H9 (cell line): ENCODE results near the gene KLHL3. TPM values are rescaled to one million over a fixed set of nuclear protein-coding genes. Genes with fewer than 3 reads are reported as not detected.

Experiments
- DNase-seq: peaks from one replicate; pipeline ENCODE4 v3.0.0-alpha.2; 2017
- H2AFZ ChIP-seq: one replicate; pipeline ENCODE4 v1.6.1; 2013; ENCODE audit warnings: mild to moderate bottlenecking, low read length, control low read depth, moderate library complexity
- H2AK5ac ChIP-seq: 2 replicates; pipeline ENCODE4 v1.6.1; 2013; ENCODE audit warnings: low read length, control low read depth, mixed read lengths; ENCODE audit not compliant: insufficient read length
- H2BK120ac ChIP-seq: one replicate; pipeline ENCODE4 v1.6.1; 2013; ENCODE audit warnings: low read depth, mild to moderate bottlenecking, low read length, control low read depth, inconsistent platforms; ENCODE audit not compliant: poor library complexity, severe bottlenecking
- H2BK12ac ChIP-seq: 2 replicates; pipeline ENCODE4 v1.6.1; 2013; ENCODE audit warnings: low read length, control low read depth, mixed read lengths, low read depth; ENCODE audit not compliant: insufficient read length
- H2BK15ac ChIP-seq: 2 replicates; pipeline ENCODE4 v1.6.1; 2013; ENCODE audit warnings: low read depth, low read length, control low read depth
- H2BK20ac ChIP-seq: one replicate; pipeline ENCODE4 v1.6.1; 2013; ENCODE audit warnings: low read depth, mild to moderate bottlenecking, low read length, control low read depth, inconsistent platforms; ENCODE audit not compliant: poor library complexity, severe bottlenecking
- H2BK5ac ChIP-seq: 2 replicates; pipeline ENCODE4 v1.6.1; 2013; ENCODE audit warnings: low read length, control low read depth, mixed read lengths; ENCODE audit not compliant: insufficient read length
- H3K14ac ChIP-seq: 2 replicates; pipeline ENCODE4 v1.6.1; 2013; ENCODE audit warnings: low read length, control low read depth; ENCODE audit not compliant: insufficient read depth
- H3K18ac ChIP-seq: 2 replicates; pipeline ENCODE4 v1.6.1; 2013; ENCODE audit warnings: low read depth, mild to moderate bottlenecking, mixed read lengths, low read length, control low read depth; ENCODE audit not compliant: insufficient read length
- H3K23ac ChIP-seq: 2 replicates; pipeline ENCODE4 v1.6.1; 2013; ENCODE audit warnings: low read length, control low read depth, mixed read lengths, low read depth; ENCODE audit not compliant: insufficient read length
- H3K23me2 ChIP-seq: 2 replicates; pipeline ENCODE4 v1.6.1; 2013; ENCODE audit warnings: low read depth, mild to moderate bottlenecking, mixed read lengths, low read length, control low read depth; ENCODE audit not compliant: insufficient read length, poor library complexity, severe bottlenecking
- H3K27ac ChIP-seq: 2 replicates; pipeline ENCODE4 v1.5.1; 2013; ENCODE audit warnings: low read length, control low read depth, mixed read lengths, low read depth; ENCODE audit not compliant: insufficient read length
- H3K27me3 ChIP-seq: 2 replicates; pipeline ENCODE4 v1.6.1; 2013; ENCODE audit warnings: low read length, control low read depth, inconsistent platforms; ENCODE audit not compliant: insufficient read depth
- H3K4ac ChIP-seq: 2 replicates; pipeline ENCODE4 v1.6.1; 2013; ENCODE audit warnings: low read depth, mild to moderate bottlenecking, control low read depth, inconsistent platforms, low read length, moderate library complexity
- H3K4me1 ChIP-seq: 2 replicates; pipeline ENCODE4 v1.6.1; 2013; ENCODE audit warnings: low read length, control low read depth, inconsistent platforms; ENCODE audit not compliant: insufficient read depth
- H3K4me2 ChIP-seq: 2 replicates; pipeline ENCODE4 v1.6.1; 2013; ENCODE audit warnings: low read length, control low read depth, mixed read lengths; ENCODE audit not compliant: insufficient read length, insufficient read depth
- H3K56ac ChIP-seq: 2 replicates; pipeline ENCODE4 v1.6.1; 2013; ENCODE audit warnings: low read depth, mild to moderate bottlenecking, mixed read lengths, low read length, control low read depth; ENCODE audit not compliant: insufficient read length
- H3K79me1 ChIP-seq: 2 replicates; pipeline ENCODE4 v1.6.1; 2013; ENCODE audit warnings: low read depth, mild to moderate bottlenecking, moderate library complexity, low read length, control low read depth, inconsistent platforms; ENCODE audit not compliant: insufficient read depth, poor library complexity, severe bottlenecking
- H3K79me2 ChIP-seq: 2 replicates; pipeline ENCODE4 v1.6.1; 2013; ENCODE audit warnings: low read length, control low read depth, inconsistent platforms; ENCODE audit not compliant: insufficient read depth
- H3K9ac ChIP-seq: 2 replicates; pipeline ENCODE4 v1.6.1; 2013; ENCODE audit warnings: low read length, control low read depth, mixed read lengths; ENCODE audit not compliant: insufficient read length; ENCODE audit errors: extremely low read depth
- H3K9me3 ChIP-seq: one replicate; pipeline ENCODE4 v1.6.1; 2013; ENCODE audit warnings: low read depth, low read length, inconsistent platforms; ENCODE audit not compliant: control insufficient read depth
- H3T11ph ChIP-seq: one replicate; pipeline ENCODE4 v1.6.1; 2013; ENCODE audit warnings: mild to moderate bottlenecking, low read length, control low read depth, inconsistent platforms
- H4K20me1 ChIP-seq: one replicate; pipeline ENCODE4 v1.6.1; 2013; ENCODE audit not compliant: control insufficient read depth, insufficient read length, insufficient read depth
- H4K5ac ChIP-seq: 2 replicates; pipeline ENCODE4 v1.6.1; 2013; ENCODE audit warnings: low read depth, mild to moderate bottlenecking, mixed read lengths, low read length, control low read depth; ENCODE audit not compliant: insufficient read length
- H4K8ac ChIP-seq: replicated peaks from 2 replicates; pipeline ENCODE4 v1.6.1; 2013; ENCODE audit warnings: low read length, control low read depth, mixed read lengths, low read depth; ENCODE audit not compliant: insufficient read length
- H4K91ac ChIP-seq: 2 replicates; pipeline ENCODE4 v1.6.1; 2013; ENCODE audit warnings: low read depth, mild to moderate bottlenecking, moderate library complexity, mixed read lengths, low read length, control low read depth; ENCODE audit not compliant: insufficient read length
- H3K27ac Mint-ChIP-seq, 3 experiments: 2 replicates in 2 of 3; 3 replicates in 1 of 3; pipeline ENCODE4 v1.8.0; 2020 to 2021; ENCODE audit warnings: mixed read lengths in 3 of 3, mild to moderate bottlenecking in 1 of 3, moderate library complexity in 1 of 3
- H3K27me3 Mint-ChIP-seq: 2 replicates; pipeline ENCODE4 v1.8.0; 2021; ENCODE audit warnings: low read depth, mild to moderate bottlenecking, moderate library complexity, mixed read lengths
- H3K36me3 Mint-ChIP-seq, 3 experiments: 2 replicates in 2 of 3; 3 replicates in 1 of 3; pipeline ENCODE4 v1.8.0; 2020 to 2021; ENCODE audit warnings: low read depth in 3 of 3, mixed read lengths in 3 of 3; ENCODE audit not compliant: insufficient read depth in 1 of 3
- H3K4me1 Mint-ChIP-seq, 2 experiments: 2 replicates each; pipeline ENCODE4 v1.8.0; 2020; ENCODE audit warnings: mixed read lengths in 2 of 2
- H3K4me3 Mint-ChIP-seq, 2 experiments: 2 replicates in 1 of 2; 3 replicates in 1 of 2; pipeline ENCODE4 v1.8.0; 2020 to 2021; ENCODE audit warnings: mild to moderate bottlenecking in 2 of 2, mixed read lengths in 2 of 2, moderate library complexity in 1 of 2
- H3K9me3 Mint-ChIP-seq, 2 experiments: 2 replicates in 1 of 2; 3 replicates in 1 of 2; pipeline ENCODE4 v1.8.0; 2020; ENCODE audit warnings: mild to moderate bottlenecking in 2 of 2, mixed read lengths in 2 of 2, moderate library complexity in 1 of 2
- CTCF ChIP-seq: fragments of 200-600 bp; sonication (generic); conservative IDR thresholded peaks from 3 replicates; pipeline ENCODE4 v1.8.0; 2021; ENCODE audit warnings: antibody characterized with exemption, mild to moderate bottlenecking
- WGBS: extraction: QIAGEN DNeasy Blood & Tissue Kit; methylation state at CpG from one replicate; pipeline ENCODE4 v1.1.7; 2013; ENCODE audit warnings: missing lambda C conversion rate, low lambda C conversion rate, mixed read lengths; ENCODE audit not compliant: insufficient read length; ENCODE audit errors: extremely low coverage; 5-methylcytosine and 5-hydroxymethylcytosine counted together
- total RNA-seq: library from RNA; stranded (reverse); gene quantifications from 2 replicates; pipeline ENCODE4 v1.2.1, GENCODE V29; 2021

KLHL3 gene
- total RNA-seq, 1 experiment from 2014 or later: 12.8 TPM

GRCh38 chr5:137584262-137584661 is 151.6 kb downstream of the KLHL3 start:
- H3K56ac ChIP-seq: no peak overlapping the region

More at GRCh38 chr5:137584262-137584661, 151.6 kb downstream of the KLHL3 start:
- Histone ChIP-seq H3K4ac (no peak overlapping the region), H3K4me1 (no peaks in the 10 kb centered on the region), H2AK5ac (no peak overlapping the region), H2BK15ac (no peak overlapping the region), H3K27ac (no peak overlapping the region), H2BK20ac (no peak overlapping the region), H3K79me2 (no peaks in the 10 kb centered on the region), H3T11ph (no peak overlapping the region), H3K23ac (no peak overlapping the region), H2BK12ac (no peak overlapping the region), H2BK120ac (no peak overlapping the region), H4K91ac (no peak overlapping the region), H3K18ac (no peak overlapping the region), H2AFZ (no peak overlapping the region), H3K9ac (no peak overlapping the region), H3K9me3 (no peaks in the 10 kb centered on the region), H3K79me1 (no peaks in the 10 kb centered on the region), H4K5ac (no peak overlapping the region), H4K8ac (no peak overlapping the region), H4K20me1 (no peaks in the 10 kb centered on the region), H3K4me2 (no peak overlapping the region), H3K23me2 (no peaks in the 10 kb centered on the region), H2BK5ac (no peak overlapping the region), H3K27me3 (no peaks in the 10 kb centered on the region), H3K14ac (no peak overlapping the region)
- Mint-ChIP-seq H3K36me3 (no peaks in the 10 kb centered on the region; a peak in 1 of 7 replicates), H3K4me1 (no peaks in the 10 kb centered on the region), H3K9me3 (peaks cover 8 to 22% of the 10 kb centered on the region in 2 experiments; a peak in 4 of 5 replicates), H3K27me3 (peaks cover 14% of the 10 kb centered on the region), H3K4me3 (no peak overlapping the region), H3K27ac (no peak overlapping the region)
- TF ChIP-seq CTCF: no peak
- WGBS: no CpG with 5 or more reads among the region's 1 CpG
- DNase-seq: no peak
